ENCODE results near the gene PRELP. TPM values are rescaled to one million over a fixed set of nuclear protein-coding genes. Genes with fewer than 3 reads are reported as not detected.

Gene PRELP
- total and polyA plus RNA-seq, 2 of the 8 experiments (the other 6 are each of a cell fraction or from before 2014, with no cell fraction given): 0.13 to 0.23 TPM

- H3K9me3 ChIP-seq (ENCODE audit: insufficient read depth in 2 of 2, low read depth in 1 of 2, low read length in 1 of 2): no peaks in the 10 kb centered on the region
- no peak overlapping the region for H3K27ac ChIP-seq (ENCODE audit: low read depth, low read length)
- H3K9ac ChIP-seq (replicated peaks in 1 of 4; ENCODE audit: extremely low read depth in 1 of 4, low read depth in 3 of 4, low read length in 3 of 4): no peak overlapping the region
- no peak overlapping the region for H2BK5ac ChIP-seq (ENCODE audit: low read depth, low read length)
- no peak overlapping the region for H4K8ac ChIP-seq (ENCODE audit: extremely low read depth, insufficient read depth, low read length)
- no peak for FAIRE-seq
- H2BK120ac ChIP-seq (replicated peaks; ENCODE audit: low read depth, low read length): no peak overlapping the region
- H3K23me2 ChIP-seq (ENCODE audit: low read depth, low read length): no peaks in the 10 kb centered on the region
- no peaks in the 10 kb centered on the region for H3K79me2 ChIP-seq (ENCODE audit: control insufficient read depth in 1 of 2, insufficient read depth in 2 of 2, low read length in 2 of 2)
- H2AFZ ChIP-seq (ENCODE audit: low read length): no peak overlapping the region
- ChIA-PET POLR2A (ENCODE audit: partially characterized antibody) (no interaction called here), CTCF (ENCODE audit: partially characterized antibody) (interaction anchor here (0.6 to 23.5 kb wide), 6 partner anchors 11 to 467 kb away, joined by 3 to 330 read pairs (median 3); partner anchors contain the start of gene FMOD)
- no peak overlapping the region for H3K56ac ChIP-seq (replicated peaks; ENCODE audit: insufficient read length, low read depth, low read length)
- H3K79me1 ChIP-seq (ENCODE audit: low read depth, low read length): no peaks in the 10 kb centered on the region
- no peak overlapping the region for H2AK5ac ChIP-seq (ENCODE audit: low read depth, low read length)
- no peak overlapping the region for H3K4me2 ChIP-seq (ENCODE audit: insufficient read depth in 1 of 2, low read depth in 2 of 2, low read length in 2 of 2)
- TF ChIP-seq RAD21 (IDR thresholded peaks at IDR 0.05 in 1 of 2, conservative IDR thresholded peaks at IDR 0.05 in 1 of 2; ENCODE audit: low read depth in 2 of 2, low read length in 2 of 2) (no peak), HDAC2 (IDR thresholded peaks at IDR 0.05; ENCODE audit: borderline replicate concordance in 1 of 2, low read depth in 2 of 2, low read length in 2 of 2) (no peak), EP300 (IDR thresholded peaks at IDR 0.05; ENCODE audit: borderline replicate concordance in 1 of 2, low read depth in 2 of 2, low read length in 2 of 2) (no peak)
- no peaks in the 10 kb centered on the region for H4K20me1 ChIP-seq (replicated peaks in 1 of 2; ENCODE audit: control insufficient read depth in 1 of 2, insufficient read depth in 2 of 2, low read length in 2 of 2)
- no peak overlapping the region for H3K14ac ChIP-seq (ENCODE audit: insufficient read length)
- no peak overlapping the region for H3K4me3 ChIP-seq (ENCODE audit: extremely low read depth in 1 of 4, insufficient read depth in 2 of 4, low read depth in 3 of 4, low read length in 4 of 4)
- no peaks in the 10 kb centered on the region for H3K36me3 ChIP-seq (ENCODE audit: control insufficient read depth in 2 of 4, insufficient read depth in 4 of 4, low read length in 3 of 4)
- DNase-seq (ENCODE audit: low read depth in 1 of 2, low spot score in 2 of 2): no peak
- H4K5ac ChIP-seq (ENCODE audit: insufficient read length, low read depth, low read length): no peak overlapping the region
- H3K4ac ChIP-seq (replicated peaks; ENCODE audit: insufficient read length, low read depth, low read length): no peak overlapping the region
- H2BK15ac ChIP-seq (ENCODE audit: low read length): no peak overlapping the region
- no peak overlapping the region for H3K23ac ChIP-seq (ENCODE audit: insufficient read length)
- no peak overlapping the region for H2BK12ac ChIP-seq (ENCODE audit: low read depth, low read length)
- H4K91ac ChIP-seq (replicated peaks; ENCODE audit: insufficient read length, low read length): no peak overlapping the region
- no peak overlapping the region for H2BK20ac ChIP-seq (ENCODE audit: low read length)
- H3K27me3 ChIP-seq (replicated peaks in 1 of 4; ENCODE audit: control insufficient read depth in 3 of 4, extremely low read depth in 1 of 4, insufficient read depth in 3 of 4, low read length in 3 of 4): no peaks in the 10 kb centered on the region; a peak in 1 of 7 replicates
- H3K4me1 ChIP-seq (replicated peaks in 1 of 4; ENCODE audit: control insufficient read depth in 3 of 4, insufficient read depth in 4 of 4, low read length in 3 of 4): peaks cover 0 to 10% (median 3%) of the 10 kb centered on the region in 4 experiments; a peak in 4 of 7 replicates
- no peak overlapping the region for H3K18ac ChIP-seq (ENCODE audit: extremely low read depth, low read length)
- WGBS, 2 experiments (ENCODE audit: extremely low coverage in 1 of 2, insufficient coverage in 1 of 2, insufficient read length in 1 of 2, insufficient replicate concordance in 2 of 2, low coverage in 1 of 2, low lambda C conversion rate in 2 of 2, missing lambda C conversion rate in 1 of 2): 68% methylated on average over 5 of the region's 5 CpGs; no CpG with 5 or more reads in 1 of the 2 experiments
Observed at GRCh38 chr1:203461717-203462116, 13.9 kb upstream of the PRELP start.
